Measurements from ENCODE around the gene SNX14.
"Not testable (repeated sequence)": the region's sequence is repeated elsewhere in the genome, so short reads cannot be mapped to it uniquely, and the experiment has no call there.

SNX14 gene

DNA sequence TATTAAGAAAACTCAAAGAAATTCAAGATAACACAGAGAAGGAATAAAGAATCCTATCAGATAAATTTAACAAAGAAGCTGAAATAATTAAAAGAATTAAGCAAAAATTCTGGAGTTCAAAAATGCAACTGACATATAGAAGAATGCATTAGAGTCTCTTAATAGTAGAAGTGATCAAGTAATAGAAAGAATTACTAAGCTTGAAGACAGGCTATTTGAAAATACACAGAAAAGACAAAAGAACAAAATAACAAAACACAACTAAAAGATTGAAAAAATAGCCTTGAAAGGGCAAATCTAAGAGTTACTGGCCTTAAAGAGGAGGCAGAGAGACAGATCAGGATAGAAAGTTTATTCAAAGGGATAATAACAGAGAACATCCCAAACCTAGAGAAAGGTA is 12.1 kb downstream of the SNX14 start:
- DNase-seq: no peak

DNA sequence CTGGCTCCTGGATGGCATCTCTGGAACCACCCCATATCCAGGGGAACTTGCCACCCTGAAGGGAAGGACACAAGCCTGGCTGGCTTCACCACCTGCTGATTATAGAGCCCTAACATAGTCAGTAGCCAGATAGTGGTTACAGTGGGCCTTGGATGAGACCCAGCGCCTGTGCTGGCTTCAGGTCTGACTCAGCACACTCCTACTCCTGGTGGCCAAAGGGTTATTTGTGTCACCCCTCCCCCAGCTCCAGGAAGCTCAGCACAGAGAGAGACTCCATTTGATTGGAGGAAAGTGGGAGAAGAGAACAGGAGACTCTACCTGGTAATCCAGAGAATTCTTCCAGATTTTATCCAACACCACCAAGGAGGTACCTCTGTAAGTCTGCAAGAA is 12.8 kb downstream of the SNX14 start:
- DNase-seq: no peak

DNA sequence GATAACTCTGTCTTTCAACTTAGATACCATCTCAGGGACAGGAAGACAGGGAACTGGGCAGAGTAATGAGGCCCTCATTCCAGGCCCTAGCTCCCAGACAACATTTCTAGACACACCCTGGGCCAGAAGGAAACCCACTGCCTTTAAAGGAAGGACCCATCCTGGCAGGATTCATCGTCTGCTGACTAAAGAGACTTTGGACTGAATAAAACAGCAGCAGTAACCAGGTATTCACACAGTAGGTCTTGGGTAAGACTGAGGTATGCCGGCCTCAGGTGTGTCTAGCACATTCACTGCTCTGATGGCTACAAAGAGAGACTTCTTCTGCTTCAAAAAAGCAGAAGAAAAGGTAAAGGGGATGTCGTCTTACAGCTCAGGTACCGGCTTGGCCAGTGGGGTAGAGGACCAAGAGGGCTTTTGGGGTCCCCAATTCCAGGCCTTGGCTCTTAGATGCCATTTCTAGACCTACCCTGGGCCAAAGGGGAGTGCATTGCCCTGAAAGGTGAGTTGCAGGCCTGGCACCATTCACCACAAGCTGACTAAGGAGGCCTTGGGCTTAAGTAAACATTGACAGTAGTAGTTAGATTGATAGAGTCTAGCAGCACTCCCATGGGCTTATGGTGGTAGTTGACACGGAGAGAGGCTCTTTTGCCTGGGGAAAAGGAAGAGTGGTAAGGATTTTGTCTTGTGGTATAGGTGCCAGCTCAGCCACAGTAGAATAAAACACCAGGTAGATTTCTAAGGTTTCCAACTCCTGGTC is 13.4 kb downstream of the SNX14 start:
- no peak for DNase-seq

DNA sequence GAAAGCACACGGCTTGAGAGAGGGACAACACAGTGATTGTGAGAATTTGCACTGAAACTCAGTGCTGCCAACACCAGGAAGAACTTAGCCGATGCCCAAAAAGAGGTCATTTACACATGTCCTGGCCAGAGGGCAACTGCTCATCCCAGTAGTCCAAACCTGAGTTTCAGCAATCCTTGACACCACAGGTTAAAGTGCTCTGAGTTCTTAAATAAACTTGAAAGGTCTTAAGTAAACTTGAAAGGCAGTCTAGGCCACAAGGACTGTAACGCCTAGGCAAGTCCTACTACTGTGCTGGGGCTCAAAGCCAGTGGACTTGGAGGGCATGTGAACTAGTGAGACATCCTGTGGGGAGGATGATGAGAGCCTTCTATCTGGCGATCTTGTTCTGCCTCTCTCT is 14.1 kb downstream of the SNX14 start:
- DNase-seq: no peak

DNA sequence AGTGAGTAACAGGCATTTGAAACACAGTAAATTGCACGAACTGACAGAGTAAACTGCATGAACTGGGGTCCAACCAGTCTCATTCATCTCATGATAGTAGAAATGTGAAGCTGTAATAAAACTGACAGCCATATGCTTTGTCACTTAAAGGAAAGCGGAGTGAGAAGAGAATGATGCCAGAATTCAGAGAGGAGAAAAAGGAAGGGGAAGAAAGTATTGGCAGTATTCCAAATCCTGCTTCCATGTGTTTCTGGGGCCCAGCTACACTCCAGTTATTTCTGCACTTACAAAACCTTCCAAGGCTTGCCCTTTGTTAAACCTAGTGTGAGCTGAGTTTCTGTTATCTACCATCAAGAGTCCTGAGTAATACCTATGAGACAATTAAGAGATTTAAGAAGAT is 17.2 kb downstream of the SNX14 start:
- no peak for DNase-seq

DNA sequence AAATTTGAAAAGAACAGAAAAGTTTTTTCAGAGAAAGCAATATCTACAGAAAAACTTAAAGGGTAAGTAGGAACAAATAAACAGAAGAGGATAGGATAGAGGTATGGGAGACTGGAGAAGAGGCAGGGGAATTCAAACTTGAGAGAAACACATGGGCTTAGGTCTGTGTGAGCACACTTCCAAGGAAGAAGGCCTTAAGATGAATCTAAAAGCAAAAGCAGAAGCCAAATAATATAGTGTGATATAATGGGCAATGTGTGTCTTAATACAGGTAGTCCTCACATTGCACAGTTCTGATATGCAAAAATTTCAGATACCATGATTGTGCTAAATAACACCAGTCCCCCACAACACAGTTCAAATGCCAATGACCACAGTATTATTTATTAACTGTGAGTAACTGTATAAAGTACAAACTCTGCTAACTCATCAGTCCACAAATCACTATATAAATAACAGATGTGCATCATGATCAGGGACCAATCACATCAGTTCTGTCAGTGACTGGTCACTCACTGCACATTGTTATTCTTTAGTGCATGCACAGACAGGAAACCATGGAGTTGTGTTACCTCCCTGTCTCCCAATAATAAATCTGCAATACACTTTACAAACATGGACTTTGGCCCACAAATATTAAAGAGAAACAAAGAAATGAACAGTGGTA is 18.6 kb downstream of the SNX14 start:
- no peak for DNase-seq

DNA sequence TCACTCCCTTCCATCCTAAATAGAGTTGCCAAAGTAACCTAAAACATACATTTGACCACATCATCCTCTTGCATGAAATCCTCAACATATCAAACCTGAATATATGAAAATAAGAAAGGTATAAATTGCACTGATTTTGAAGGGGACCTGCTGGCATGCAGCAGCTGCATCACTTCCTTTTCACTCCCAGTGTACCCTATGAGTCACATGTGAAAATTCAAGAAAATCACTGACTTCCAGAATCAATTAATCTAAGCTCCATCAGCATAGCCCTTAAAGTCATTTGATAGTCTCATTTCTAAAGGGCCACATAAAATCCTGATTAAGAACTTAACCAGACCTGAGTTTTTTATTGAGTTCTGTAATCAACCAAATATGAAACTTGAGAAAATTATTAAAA is 24.3 kb downstream of the SNX14 start:
- no peak for DNase-seq

DNA sequence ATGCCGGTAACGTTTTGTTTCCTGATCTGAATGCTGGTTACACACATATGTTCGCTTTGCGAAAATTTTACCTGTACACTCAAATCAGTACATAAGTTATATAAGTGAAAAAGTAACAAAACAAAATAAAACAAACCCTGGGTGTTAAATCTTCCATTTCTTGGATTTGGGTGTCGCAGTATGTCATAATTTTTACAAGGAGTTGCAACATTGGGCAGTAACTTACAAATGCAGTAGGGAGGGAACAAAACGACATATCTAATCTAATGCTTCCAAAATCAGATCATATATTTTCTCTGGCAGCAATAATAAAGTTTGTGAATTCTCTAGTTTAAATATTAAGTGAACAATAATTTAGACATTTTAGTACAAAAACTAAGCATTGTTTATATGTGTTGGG is 25.2 kb downstream of the SNX14 start:
- DNase-seq: no peak

DNA sequence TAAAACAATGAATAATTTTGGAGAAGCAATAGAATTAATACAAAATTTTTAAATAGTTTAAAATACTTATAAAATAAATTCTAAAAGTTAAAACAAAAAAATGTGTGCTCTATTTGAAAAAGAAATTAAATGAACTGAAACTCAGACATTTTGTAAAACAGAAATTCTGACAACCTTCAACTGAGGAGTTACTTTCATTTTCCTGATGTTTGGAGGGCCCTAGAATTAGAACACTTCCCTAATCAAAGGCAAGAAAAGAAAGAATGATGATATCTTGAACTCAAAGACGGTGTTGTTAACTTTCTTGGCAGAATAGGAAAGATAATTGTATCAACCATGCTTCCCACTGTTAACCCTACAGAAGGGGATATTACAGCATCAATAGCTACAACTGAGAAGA is 27.9 kb downstream of the SNX14 start:
- no peak for DNase-seq

DNA sequence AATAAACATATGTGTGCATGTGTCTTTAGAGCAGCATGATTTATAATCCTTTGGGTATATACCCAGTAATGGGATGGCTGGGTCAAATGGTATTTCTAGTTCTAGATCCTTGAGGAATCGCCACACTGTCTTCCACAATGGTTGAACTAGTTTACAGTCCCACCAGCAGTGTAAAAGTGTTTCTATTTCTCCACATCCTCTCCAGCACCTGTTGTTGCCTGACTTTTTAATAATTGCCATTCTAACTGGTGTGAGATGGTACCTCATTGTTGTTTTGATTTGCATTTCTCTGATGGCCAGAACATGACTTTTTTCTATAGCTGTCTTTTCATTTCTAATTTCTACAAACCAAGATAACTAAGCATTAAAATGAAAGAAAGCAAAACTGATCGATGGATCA is 29.4 kb downstream of the SNX14 start:
- not testable (repeated sequence) for DNase-seq

DNA sequence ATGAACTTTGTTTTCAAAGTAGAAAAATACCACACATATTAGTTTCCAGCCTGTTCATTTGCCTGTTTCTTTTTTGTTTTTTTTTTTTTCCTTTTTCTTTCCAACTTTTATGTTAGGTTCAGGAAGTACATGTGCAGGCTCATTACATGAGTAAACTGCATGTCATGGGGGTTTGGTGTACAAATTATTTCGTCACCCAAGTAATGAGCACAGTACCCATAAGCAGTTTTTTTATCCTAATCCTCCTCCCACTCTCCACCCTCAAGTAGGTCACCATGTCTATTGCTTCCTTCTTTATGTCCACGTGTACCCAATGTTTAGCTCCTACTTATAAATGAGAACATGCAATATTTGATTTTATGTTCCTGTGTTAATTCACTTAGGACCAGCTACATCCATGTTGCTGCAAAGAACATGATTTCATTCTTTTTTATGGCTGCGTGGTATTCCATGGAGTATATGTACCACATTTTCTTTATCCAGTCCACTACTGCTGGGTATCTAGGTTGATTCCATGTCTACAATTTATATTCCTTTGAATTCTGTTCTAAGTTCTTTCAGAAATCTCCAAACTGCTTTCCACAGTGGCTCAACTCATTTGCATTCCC is 31.8 kb downstream of the SNX14 start:
- no peak for DNase-seq

DNA sequence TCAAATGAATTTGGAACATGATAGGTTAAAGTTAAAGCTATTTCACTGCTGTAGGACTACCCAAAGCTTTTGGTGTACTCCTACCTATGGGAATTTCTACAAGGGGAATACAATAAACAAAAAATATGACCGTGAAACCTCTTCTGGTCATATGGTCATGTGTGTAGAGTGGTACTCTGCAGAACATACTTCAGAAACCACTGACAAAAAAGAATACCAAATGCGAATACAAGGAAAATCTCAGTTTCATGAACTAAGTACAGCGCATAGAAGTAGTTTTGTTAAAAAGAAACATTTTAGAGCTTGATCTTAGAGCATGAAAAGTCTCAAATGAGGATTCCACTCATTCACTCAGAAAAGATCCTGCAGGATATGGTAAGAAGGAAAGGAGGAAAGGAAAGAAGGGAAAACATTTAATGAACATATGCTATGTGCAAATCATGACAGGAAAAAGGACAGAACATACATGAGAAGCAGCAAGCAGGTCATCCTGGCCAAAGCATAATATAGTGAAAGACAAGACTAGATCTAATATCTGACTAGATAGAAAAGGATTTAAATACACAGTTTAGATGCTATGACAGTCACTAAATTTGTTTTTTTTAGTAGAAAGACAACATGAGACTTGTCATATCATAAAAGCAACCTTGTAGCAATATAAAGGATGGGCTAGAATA is 36.5 kb downstream of the SNX14 start:
- DNase-seq: no peak

DNA sequence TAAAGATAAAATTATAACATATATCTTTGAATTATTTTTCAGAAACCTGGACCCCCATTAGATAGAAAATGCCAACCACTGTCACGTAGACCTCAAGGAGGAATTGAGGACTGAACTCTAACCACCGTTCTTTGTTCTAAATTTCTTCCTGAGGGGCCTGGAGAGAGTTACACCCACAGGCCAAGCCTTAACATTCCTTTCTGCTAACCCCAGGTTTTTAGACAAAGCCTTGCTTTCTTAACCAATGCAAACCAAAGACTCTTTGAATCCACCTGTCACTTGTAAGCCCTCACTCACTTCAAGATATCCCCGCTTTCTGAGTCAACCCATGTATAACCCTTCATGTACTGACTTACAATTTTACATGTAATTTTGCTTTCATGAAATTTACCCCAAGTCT is 41.0 kb downstream of the SNX14 start:
- DNase-seq: no peak

DNA sequence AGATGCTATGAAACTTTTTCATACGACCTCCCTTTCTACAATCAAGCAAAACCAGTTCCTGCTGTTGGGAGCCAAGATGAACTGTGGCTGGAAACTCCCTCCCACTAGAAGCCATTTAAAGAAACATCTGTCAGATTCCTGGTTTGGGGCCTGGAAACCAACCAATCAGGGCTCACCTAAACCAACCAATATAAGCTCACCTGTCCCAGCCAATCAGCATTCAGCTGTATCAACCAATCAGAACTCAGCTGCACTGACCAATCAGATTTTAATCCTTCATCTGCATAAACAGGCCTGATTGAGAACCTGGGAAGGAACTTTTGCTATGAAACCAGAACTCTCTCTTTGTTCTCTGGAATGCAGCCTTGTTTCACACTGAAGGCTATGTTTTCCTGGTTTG is 42.4 kb downstream of the SNX14 start:
- no peak for DNase-seq

DNA sequence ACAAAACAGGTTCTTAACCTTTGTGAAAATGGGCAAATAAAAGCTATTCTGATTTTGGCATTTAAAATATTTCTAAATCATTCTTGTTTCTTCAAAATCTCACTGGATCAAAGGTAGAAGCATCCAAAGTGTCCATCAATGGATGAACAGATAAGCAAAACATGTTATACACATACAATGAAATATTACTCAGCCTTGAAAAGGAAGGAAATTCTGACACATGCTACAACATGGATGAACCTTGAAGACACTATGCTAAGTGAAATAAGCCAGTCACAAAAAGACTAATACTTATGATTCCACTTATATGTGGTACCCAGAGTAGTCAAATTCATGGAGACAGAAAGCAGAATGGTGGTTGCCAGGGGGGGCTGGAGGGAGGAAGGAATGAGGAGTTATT is 45.9 kb downstream of the SNX14 start:
- no peak for DNase-seq

DNA sequence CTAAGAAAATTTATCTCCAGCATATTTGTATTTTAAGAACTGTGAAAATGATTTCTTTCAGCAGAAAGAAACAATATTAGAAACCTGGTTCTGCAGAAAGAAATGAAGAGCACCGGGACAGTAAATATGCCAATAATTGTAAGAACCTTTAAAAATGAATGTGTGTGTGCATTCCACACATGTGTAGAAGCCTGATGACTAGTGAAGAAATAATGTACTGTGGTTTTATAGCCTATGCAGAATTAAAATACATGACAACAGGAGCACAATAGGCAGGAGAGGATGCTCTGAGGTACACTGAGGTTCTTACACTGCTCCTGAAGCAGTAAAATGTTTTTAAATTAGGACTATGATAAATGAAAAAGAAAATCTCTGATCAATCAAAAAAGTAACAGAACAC is 48.9 kb downstream of the SNX14 start:
- no peak for DNase-seq

DNA sequence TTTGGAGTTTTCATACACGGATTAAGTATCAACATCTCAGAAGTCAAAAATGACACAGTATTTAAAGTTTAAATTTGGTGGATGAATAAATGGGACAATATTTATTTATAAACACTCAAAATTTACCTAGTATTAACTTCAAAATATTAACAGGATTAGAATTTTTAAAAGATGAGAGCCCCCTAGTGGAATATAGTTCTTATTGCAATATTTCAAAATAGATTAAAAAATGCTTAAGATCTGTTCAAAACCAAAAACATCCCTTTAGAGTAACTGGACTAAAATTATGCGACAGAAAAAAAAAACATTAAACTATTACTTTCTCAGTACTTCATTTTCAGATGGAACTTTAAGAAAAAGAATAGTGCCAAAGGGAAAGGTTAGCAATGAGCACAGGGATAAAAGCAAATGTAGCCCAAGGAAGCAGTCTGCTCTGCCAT is 56.6 kb downstream of the SNX14 start:
- no peak for DNase-seq

DNA sequence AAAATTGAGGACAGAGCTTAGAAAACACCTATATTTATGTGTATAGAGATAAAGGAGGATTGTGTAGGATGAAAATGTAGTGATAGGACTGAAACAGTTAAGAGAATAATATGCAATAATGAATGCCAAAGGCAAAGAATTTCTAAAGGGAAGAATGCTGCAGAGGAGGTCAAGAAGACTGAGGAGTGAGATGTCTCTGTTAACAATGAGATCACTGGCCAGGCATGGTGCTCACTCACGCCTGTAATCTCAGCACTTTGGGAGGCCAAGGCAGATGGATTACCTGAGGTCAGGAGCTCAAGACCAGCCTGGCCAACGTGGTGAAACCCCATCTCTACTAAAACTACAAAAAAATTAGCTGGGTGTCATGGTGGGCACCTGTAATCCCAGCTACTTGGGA is 69.4 kb downstream of the SNX14 start:
- DNase-seq: not testable (repeated sequence)

DNA sequence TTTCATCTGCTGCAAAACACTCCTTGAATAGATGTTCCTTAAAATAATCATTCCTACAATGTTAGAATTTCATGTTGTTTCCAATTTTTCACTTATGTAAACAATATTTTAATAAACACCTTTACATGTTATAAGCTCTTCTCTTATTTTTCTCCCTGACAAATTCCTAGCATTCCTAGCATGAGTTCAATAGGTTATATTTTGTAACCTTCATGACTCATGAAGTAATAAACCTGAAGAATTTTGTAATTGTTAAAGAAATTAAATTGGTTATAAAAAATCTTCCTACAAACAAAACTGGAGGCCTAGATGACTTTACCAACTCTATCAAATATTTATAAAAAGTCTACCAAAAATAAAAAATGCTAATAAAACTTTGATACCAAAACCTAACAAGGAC is 77.5 kb downstream of the SNX14 start:
- no peak for DNase-seq

DNA sequence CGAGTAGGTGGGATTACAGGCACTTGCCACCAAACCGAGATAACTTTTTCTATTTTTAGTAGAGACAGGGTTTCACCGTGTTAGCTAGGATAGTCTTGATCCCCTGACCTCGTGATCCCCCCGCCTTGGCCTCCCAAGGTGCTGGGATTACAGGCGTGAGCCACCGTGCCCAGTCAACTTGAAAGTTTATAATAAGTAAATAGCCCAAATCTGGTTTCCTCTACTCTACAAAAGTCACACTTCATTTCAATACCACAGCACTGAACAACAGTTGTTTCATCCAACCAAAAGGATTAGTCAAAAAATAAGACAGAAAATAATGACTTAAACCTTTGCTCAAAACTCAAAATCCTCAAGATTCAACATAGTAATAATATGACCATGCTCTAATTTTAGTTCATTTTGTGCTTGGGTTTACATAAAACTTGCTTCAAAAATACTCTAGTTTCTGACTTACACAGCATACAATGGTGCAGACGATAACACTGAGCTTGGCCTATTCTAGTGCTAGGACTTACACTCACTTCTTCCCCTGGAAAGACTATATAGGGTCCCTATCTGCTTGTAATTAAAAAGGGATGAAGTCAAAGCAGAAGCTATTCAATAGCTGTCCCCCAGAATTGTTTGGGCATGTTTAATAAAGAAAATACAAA is 87.1 kb downstream of the SNX14 start:
- no peak for DNase-seq

DNA sequence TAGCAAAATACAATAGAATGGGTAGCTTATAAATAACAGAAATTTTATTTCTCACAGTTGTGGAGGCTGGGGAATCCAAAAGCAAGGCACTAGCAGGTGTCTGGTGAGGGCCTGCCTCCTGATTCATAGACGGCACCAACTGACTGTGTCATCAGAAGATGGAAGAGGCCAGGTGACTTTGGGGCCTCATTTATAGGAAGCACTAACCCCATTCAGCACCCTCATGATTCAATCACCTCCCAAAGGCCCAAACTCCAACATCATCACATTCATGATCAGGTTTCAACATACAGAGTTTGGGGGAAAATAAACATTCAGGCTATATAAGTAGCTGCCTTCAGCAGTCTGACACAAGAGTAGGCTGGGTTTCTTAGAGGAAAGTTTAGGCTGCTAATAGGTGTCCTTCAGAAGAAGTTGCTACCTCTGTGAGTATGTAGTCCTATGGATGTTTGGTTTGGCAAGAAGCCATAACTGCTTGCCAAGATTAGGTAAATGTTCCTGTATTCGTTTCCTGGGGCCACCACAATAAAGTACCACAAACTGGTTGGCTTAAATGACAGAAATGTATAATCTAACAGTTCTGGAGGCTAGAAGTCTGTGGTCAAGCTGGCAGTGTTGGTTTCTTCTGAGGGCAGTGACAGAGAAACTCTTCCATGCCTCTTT is 94.9 kb downstream of the SNX14 start:
- no peak for DNase-seq

DNA sequence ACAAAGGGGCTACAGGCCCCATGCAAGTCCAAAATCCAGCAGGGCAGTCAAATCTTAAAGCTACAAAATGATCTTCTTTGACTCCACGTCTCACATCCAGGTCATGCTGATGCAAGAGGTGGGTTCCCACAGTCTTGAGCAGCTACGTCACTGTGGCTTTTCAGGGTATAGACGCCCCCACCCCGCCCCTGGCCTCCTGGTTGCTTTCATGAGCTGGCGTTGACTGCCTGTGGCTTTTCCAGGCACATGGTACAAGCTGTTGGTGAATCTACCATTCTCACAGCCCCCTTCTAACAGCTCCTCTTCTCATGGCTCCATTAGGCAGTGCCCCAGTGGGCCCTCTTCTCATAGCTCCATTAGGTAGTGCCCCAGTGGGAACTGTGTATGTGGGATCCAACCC is 96.8 kb downstream of the SNX14 start:
- no peak for DNase-seq
